Activated CD4-positive, alpha-beta T cell treated with anti-CD3 and anti-CD28 coated beads, Interleukin-2, amount 50 U/mL, for 4 hours (primary cell): Measurements from ENCODE around the gene POLR3GL.
A peak's percentile ranks its signal among the peaks of the same experiment; 100 is the strongest.

Experiments
- DNase-seq, 2 experiments: peaks; one replicate each; pipeline ENCODE4 v3.0.0-alpha.2; 2020

POLR3GL gene

GRCh38 chr1:145977486-145978470, 13.3 kb downstream of the POLR3GL start:
- peak; percentile 64 to 67 for DNase-seq

GRCh38 chr1:145978471-145978853, 14.0 kb downstream of the POLR3GL start:
- DNase-seq, result no peak

DNA sequence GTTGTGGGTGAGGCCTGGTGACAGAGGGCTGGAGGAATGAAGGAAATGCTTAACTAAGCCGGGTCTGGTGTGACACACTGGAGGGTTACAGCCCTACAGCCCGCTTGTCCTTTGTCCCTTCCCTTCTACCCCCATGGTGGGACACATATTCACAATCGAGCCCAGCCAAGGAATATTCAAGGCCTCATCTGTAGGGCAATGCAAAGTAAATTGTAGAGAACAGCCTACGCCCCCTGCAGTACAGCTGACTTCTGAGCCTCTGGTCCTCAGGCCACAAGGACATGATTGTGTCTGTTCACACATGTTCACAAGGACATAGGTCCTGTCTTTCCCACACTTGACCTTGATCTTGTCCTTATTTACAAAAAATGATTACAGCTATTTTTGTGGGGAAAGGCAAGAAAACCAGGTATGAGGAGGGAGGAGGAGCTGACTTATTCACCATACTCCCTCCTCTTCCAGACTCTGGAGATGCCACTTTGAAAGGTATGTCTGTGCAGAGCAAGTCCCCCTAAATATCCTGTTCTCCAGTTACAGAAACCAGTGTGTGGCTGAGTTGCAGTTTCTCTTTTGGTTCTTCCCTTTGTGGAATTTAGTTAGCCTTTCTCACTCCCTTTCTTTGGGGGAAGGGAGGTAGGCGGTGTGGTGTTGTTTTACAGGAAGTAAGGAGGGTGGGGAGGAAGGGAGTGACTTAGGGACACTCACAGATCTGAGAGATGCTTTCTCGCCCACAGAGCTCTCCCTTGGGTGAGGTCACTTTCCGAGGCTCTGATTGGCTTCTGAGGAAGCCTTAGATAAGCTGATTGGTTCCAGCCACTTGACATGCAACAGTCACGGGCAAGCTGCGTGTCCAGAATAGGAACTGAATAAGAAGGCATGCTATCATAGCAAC, 14.6 kb downstream of the POLR3GL start:
- peak; percentile 62 to 67 for DNase-seq

- no peak for DNase-seq
These were observed 15.4 kb downstream of the POLR3GL start for GRCh38 chr1:145979746-145980456.

- DNase-seq, result no peak
These were observed 16.0 kb downstream of the POLR3GL start for GRCh38 chr1:145980457-145980994.

DNA sequence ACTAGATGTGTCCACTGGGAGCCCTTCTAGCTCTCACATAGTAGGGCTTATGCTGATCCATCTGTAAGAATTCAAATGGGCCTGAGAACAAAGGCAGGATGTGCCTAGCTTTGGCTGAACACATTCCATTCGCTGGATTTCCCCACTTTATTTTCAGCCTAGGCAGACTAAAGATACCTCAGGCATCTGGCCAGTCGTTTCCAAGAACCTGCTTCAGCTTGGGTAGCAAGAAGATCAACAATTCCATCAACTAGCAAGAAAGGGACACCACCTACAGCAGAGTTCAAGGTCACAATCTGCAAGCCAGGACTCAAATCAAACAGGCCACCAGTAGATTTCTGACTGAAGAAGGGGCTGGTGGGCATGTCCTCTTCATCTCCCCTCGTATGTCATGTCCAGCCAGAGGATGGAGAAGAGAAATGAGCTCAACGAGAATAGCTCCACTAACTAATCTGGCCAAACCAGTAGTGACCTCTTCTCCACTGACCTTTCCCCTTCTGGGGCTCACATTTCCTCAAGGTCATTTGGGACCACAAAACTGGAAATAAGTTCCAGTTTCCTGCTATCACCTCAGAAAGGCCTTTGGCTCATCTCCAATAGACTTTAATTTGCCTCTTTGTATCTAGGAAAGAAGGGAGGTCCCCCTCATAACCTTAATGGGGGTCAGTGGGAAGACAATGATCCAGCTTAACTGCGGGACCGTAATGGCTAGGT, 17.7 kb downstream of the POLR3GL start:
- DNase-seq, result no peak

DNA sequence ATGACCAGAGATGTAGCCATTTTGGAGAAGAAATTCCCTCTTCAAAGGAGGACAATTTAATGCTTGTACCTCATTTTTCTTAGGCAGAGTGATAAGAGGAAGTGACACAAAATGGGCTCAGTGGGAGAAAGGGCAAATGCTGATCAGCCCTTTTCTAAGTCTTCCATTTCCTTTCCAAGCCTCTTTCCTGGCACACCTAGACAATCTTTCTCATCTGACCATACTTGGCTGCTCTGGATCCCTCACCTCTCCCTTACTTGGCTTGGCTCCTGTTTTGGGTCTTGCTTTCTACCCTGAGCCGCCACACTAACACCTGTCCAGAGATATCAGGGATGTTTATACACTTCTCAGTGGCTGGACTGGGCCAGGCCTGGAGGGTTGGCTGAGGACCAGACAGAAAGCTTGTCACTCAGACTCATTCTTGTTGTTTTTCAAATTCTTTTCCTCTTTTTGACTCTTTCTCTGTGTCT, 18.8 kb downstream of the POLR3GL start:
- DNase-seq, result no peak

- no peak for DNase-seq
These were observed 19.7 kb downstream of the POLR3GL start for GRCh38 chr1:145983960-145984830.

DNA sequence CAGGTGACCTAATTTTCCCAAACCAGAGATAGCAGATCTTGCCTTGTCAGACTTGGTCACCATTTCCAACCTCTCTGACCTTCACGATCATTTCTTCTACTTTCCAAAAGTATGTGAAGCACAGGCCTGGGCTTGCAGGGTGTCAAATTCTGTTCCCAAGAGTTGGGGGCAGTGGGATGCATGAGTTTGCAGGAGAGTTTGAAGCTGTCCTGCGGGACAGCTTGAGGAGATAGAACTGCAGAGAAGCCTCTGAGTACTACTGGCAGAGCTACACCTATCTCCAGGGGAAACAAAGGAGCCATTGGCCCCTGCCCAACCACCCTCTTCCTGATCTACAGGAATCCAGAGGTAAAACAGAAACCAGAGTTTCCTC, 20.6 kb downstream of the POLR3GL start:
- no peak for DNase-seq

DNA sequence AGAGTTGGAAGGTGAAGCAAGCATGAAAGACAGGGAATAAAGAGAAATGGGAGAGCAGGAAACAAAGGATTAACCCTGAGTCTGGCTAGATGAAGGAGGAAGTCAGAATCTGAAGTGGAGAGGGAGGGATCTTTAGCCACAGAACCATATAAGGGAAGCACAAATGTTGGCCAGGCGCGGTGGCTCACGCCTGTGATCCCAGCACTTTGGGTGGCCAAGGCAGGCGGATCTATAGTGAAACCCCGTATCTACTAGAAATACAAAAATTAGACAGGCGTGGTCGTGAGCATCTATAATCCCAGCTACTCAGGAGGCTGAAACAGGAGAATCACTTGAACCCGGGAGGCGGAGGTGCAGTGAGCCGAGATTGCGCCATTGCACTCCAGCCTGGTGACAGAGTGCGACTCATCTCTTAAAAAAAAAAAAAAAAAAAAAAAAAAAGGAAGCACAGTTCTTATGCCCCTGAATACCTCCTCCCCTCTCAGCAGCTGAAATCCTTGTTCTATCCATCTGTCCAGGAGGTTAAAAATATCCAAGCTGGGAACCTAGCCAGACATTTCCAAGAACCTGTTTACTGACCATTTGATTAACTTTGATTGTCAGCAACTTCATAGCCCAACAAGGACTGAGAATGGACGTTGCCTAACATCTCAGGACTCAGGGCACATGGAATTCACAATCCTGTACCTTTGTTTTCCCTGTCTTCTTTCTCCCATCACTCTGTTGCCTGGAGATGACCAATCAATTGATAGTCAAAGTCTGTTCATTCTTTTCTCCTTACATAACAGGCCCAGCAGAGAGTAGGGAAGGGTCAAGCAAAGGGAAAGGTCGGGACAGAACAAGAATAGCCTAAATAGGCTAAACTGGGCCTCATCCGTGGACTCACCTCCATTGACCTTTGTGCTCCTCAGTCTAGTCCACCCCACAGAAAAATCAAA, 21.3 kb downstream of the POLR3GL start:
- no peak for DNase-seq

DNA sequence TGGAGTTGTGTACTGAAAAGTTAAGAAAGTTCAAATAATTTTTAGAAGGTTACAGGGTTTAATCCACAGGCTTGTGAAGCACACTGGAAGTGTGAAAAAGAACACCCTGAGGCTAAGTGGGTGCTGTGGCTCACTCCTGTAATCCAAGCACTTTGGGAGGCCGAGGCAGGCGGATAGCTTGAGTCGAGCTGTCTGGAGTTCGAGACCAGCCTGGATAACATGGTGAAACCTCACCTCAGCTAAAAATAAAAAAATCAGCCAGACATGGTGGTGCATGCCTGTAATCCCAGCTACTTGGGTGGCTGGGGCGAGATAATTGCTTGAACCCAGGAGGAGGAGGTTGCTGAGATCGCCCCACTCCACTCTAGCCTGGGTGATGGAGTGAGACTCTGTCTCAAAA, 22.1 kb downstream of the POLR3GL start:
- DNase-seq, result no peak

DNA sequence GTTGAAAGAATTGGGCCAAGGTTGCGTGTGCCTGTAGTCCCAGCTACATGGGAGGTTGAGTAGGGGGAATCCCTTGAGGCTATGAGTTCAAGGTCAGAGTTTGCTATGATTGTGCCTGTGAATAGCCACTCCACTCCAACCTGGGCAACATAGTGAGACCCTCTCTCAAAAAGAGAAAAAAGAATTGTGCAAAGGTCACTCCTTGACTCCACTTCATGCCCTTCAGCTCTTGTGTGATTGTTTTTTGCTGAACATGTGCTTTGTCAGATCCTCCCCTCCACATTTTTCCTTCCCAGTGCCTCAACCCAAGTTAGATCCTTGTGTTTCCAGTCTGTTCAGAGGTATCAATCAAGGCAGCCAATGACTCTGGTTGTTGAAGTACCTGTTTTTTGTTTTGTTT, 23.4 kb downstream of the POLR3GL start:
- no peak for DNase-seq

DNA sequence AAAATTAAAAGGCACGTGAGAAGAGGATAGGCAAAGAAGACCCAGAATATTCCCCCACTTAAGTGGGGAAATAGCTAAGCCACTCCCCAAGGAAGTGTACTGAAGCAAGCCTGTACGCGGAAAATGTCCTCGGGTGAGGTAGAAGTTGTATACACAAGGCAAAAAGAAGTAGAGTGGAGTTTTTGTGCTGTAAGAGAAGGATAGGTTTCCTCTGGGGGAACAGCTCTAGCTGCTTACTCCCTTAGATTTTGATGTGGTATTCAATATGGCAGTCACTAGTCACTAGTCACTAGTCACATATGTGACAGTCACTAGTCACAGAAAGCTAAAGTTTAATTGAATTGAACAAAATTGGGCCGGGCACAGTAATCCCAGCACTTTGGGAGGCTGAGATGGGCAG, 24.3 kb downstream of the POLR3GL start:
- DNase-seq, result no peak

DNA sequence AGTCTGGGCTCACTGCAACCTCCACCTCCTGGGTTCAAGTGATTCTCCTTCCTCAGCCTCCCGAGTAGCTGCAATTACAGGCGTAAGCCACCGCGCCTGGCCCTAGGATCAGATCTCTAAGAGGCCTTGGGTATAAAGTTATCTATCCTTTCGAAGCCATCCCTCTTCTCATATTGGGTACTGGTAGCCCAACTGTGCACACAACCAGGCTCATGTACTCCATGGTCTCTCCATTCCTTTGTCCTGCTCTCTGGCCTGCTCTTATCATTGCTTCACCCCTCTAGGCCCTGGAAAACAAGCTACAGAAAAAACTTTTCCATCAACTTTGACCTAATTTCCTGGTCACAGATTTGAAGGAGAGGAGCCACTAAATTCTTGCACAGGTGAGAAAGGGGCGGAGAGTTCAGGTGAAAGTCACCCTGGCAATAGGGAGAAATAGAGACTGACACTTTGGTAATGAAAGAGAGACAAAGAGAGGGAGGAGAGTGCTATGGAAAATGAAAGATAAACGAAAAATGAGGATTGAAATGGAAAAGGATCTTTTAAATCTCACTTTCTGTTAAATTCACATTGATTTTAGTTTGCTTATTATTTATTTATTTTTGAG, 25.9 kb downstream of the POLR3GL start:
- no peak for DNase-seq

DNA sequence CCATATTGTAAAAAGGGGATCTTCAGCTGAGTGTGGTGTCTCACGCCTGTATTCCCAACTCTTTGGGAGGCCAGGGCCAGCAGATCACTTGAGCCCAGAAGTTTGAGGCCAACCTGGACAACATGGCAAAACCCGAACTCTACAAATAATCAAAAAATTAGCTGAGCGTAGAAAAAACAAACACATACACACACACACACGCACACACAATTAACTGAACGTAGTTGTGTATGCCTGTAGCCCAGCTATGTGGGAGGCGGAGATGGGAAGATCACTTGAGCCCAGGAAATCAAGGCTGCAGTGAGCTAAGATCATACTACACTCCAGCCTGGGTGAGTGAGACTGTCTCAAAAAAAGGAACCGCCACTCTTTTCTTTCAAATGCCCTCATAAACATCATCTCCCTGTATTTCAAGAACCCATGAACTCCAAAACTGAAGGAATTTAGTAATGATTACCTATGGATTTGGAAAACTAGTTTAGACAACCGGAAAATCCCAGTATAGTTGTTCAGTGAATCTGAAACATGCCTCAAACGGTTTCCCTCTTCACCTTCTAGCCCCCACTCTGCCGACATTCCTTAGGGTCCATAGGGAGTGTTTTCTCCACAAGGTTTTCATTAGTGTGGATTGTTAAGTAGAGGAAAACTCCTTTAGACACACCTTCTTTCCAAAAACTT, 27.4 kb downstream of the POLR3GL start:
- no peak for DNase-seq

DNA sequence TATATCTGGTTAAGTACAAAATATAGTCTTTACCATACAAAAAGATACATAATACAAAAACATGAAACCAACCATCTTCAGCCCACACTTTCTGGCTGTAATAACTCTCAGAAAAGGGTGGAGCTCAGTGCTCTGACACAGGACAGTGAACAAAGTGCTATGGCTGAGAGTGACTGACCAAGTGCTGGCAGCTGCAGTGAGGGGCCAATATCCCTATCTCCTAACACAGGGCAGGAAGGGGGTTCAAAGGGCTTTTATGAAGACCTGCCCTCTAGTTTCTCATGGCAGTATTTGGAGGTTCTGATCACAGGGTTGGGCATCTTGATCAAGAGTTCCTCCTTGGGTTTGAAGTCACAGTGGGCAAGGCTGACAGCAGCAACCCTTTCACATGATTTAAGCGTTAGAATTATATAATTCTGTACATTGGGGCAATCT, 28.0 kb downstream of the POLR3GL start:
- DNase-seq, result no peak

DNA sequence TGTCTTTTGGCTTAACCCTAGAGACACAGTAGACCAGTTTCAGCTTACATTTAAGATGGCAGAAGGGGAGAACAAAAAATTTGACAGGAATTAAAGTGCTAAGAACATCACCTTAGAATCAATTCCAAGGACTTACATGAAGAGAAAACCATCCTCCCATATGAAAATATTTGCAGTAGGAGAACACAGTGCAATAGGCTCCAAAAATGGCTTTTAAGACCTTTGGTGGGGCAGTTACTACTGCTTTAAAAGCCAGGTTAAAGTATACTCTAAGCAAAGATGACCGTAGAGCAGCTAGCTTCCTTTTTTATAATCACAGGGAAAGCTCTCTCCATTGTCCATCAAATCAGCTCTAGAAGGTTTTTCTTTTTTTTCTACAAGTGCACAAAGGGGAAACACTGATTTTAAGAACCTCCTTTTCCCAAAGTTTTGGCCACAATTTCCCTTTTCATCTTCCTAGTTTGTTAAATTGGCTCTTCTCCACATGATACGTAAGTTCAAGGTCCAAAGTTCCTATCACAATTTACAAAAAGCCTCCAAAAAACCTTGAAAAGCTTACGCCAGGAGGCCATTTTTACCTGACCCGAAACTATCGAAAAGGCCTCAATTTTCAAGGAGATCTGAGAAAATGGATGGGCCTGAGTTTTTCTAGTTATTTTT, 28.6 kb downstream of the POLR3GL start:
- no peak for DNase-seq
